ENCODE results near the gene FBXO31.

FBXO31 gene

GRCh38 chr16:87425941-87426340 lies 42.4 kb upstream of the FBXO31 start:
- Histone ChIP-seq H3K4me2 (ENCODE audit: low read length) (no peak overlapping the region), H3K27ac (no peak overlapping the region), H3K27me3 (ENCODE audit: control insufficient read depth, insufficient read depth, low read length) (no peaks in the 10 kb centered on the region), H3K9ac (no peak overlapping the region), H3K4me3 (ENCODE audit: low read depth, low read length) (no peak overlapping the region), H2AFZ (no peak overlapping the region), H3K9me3 (ENCODE audit: control insufficient read depth, low read length) (no peaks in the 10 kb centered on the region), H3K36me3 (ENCODE audit: control insufficient read depth, insufficient read depth, low read length) (no peaks in the 10 kb centered on the region), H3K79me2 (peaks cover 41% of the 10 kb centered on the region), H3K4me1 (no peaks in the 10 kb centered on the region)
- TF ChIP-seq CTCF (IDR thresholded peaks at IDR 0.05): no peak

GRCh38 chr16:87424266-87424665 lies 40.7 kb upstream of the FBXO31 start:
- H2AFZ ChIP-seq: no peak overlapping the region
- no peaks in the 10 kb centered on the region for H3K27me3 ChIP-seq (ENCODE audit: control insufficient read depth, insufficient read depth, low read length)
- no peak for TF ChIP-seq CTCF (IDR thresholded peaks at IDR 0.05)
- no peak overlapping the region for H3K27ac ChIP-seq
- peaks cover 49% of the 10 kb centered on the region for H3K79me2 ChIP-seq
- H3K9me3 ChIP-seq (ENCODE audit: control insufficient read depth, low read length): no peaks in the 10 kb centered on the region
- no peaks in the 10 kb centered on the region for H3K4me1 ChIP-seq
- no peak overlapping the region for H3K4me3 ChIP-seq (ENCODE audit: low read depth, low read length)
- H3K36me3 ChIP-seq (ENCODE audit: control insufficient read depth, insufficient read depth, low read length): no peaks in the 10 kb centered on the region
- no peak overlapping the region for H3K9ac ChIP-seq
- H3K4me2 ChIP-seq (ENCODE audit: low read length): no peak overlapping the region

- Histone ChIP-seq H3K36me3 (ENCODE audit: control insufficient read depth, insufficient read depth, low read length) (no peaks in the 10 kb centered on the region), H3K9me3 (ENCODE audit: control insufficient read depth, low read length) (no peaks in the 10 kb centered on the region), H3K4me3 (ENCODE audit: low read depth, low read length) (no peak overlapping the region), H3K27ac (no peak overlapping the region), H3K79me2 (peaks cover 51% of the 10 kb centered on the region), H3K4me2 (ENCODE audit: low read length) (no peak overlapping the region), H3K4me1 (no peaks in the 10 kb centered on the region), H2AFZ (no peak overlapping the region), H3K9ac (no peak overlapping the region), H3K27me3 (ENCODE audit: control insufficient read depth, insufficient read depth, low read length) (no peaks in the 10 kb centered on the region)
- TF ChIP-seq CTCF (IDR thresholded peaks at IDR 0.05): no peak
These were observed 39.9 kb upstream of the FBXO31 start for GRCh38 chr16:87423429-87423828.

- no peak overlapping the region for H3K9ac ChIP-seq
- no peak overlapping the region for H3K27ac ChIP-seq
- no peaks in the 10 kb centered on the region for H3K27me3 ChIP-seq (ENCODE audit: control insufficient read depth, insufficient read depth, low read length)
- H2AFZ ChIP-seq: no peak overlapping the region
- no peaks in the 10 kb centered on the region for H3K36me3 ChIP-seq (ENCODE audit: control insufficient read depth, insufficient read depth, low read length)
- no peaks in the 10 kb centered on the region for H3K4me1 ChIP-seq
- H3K4me2 ChIP-seq (ENCODE audit: low read length): no peak overlapping the region
- peaks cover 48% of the 10 kb centered on the region for H3K79me2 ChIP-seq
- no peak overlapping the region for H3K4me3 ChIP-seq (ENCODE audit: low read depth, low read length)
- H3K9me3 ChIP-seq (ENCODE audit: control insufficient read depth, low read length): no peaks in the 10 kb centered on the region
- no peak for TF ChIP-seq CTCF (IDR thresholded peaks at IDR 0.05)
These were observed 38.5 kb upstream of the FBXO31 start for GRCh38 chr16:87422106-87422505.

- no peaks in the 10 kb centered on the region for H3K36me3 ChIP-seq (ENCODE audit: control insufficient read depth, insufficient read depth, low read length)
- peaks cover 40% of the 10 kb centered on the region for H3K79me2 ChIP-seq
- H3K4me2 ChIP-seq (ENCODE audit: low read length): no peak overlapping the region
- no peaks in the 10 kb centered on the region for H3K4me1 ChIP-seq
- H3K9me3 ChIP-seq (ENCODE audit: control insufficient read depth, low read length): no peaks in the 10 kb centered on the region
- no peaks in the 10 kb centered on the region for H3K27me3 ChIP-seq (ENCODE audit: control insufficient read depth, insufficient read depth, low read length)
- H3K4me3 ChIP-seq (ENCODE audit: low read depth, low read length): no peak overlapping the region
- H3K9ac ChIP-seq: no peak overlapping the region
- no peak overlapping the region for H3K27ac ChIP-seq
- no peak for TF ChIP-seq CTCF (IDR thresholded peaks at IDR 0.05)
- no peak overlapping the region for H2AFZ ChIP-seq
These were observed 37.7 kb upstream of the FBXO31 start for GRCh38 chr16:87421003-87421912.
